Spleen (tissue), 7 donors: ENCODE results near the gene SPPL2C.

Experiments used
- POLR2A ChIP-seq, 3 donors: fragments of 450-650 bp; IDR thresholded peaks; one replicate each; pipeline ENCODE4 v1.5.1; 2017; ENCODE audit warnings: antibody characterized with exemption in 3 of 3, mild to moderate bottlenecking in 1 of 3
- POLR2AphosphoS5 ChIP-seq, 3 donors: sonication (generic); formaldehyde crosslinking; IDR thresholded peaks; one replicate each; pipeline ENCODE4 v1.5.1; 2017; ENCODE audit warnings: antibody characterized with exemption in 3 of 3
- TF ChIP-seq, protein P1 (sequence below), 11 experiments: fragments of 200-600 bp in 7 of 11; fragments of 450-650 bp in 4 of 11; sonication (generic) in 4 of 11; IDR thresholded peaks in 8 of 11; conservative IDR thresholded peaks in 3 of 11; 1 replicate in 7 of 11; 2 replicates in 4 of 11; pipeline versions ENCODE4 v1.4.0 to v1.8.0; 2016 to 2021; ENCODE audit warnings: antibody characterized with exemption in 11 of 11, inconsistent platforms in 4 of 11, mild to moderate bottlenecking in 1 of 11
- donor health status: DM: no; HTN: no; CAD: no; lungs with moderate emphysema.
- donor health status: DM: no; HTN: no; CAD: no.
- donor health status: DM: no; HTN: no; CAD: no.

GRCh38 chr17:45848868-45849535, 4.3 kb downstream of the SPPL2C start:
- TF ChIP-seq, protein P1, sequence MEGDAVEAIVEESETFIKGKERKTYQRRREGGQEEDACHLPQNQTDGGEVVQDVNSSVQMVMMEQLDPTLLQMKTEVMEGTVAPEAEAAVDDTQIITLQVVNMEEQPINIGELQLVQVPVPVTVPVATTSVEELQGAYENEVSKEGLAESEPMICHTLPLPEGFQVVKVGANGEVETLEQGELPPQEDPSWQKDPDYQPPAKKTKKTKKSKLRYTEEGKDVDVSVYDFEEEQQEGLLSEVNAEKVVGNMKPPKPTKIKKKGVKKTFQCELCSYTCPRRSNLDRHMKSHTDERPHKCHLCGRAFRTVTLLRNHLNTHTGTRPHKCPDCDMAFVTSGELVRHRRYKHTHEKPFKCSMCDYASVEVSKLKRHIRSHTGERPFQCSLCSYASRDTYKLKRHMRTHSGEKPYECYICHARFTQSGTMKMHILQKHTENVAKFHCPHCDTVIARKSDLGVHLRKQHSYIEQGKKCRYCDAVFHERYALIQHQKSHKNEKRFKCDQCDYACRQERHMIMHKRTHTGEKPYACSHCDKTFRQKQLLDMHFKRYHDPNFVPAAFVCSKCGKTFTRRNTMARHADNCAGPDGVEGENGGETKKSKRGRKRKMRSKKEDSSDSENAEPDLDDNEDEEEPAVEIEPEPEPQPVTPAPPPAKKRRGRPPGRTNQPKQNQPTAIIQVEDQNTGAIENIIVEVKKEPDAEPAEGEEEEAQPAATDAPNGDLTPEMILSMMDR (IDR thresholded peaks at IDR 0.05 in 8 of 11, conservative IDR thresholded peaks at IDR 0.05 in 3 of 11): no peak
- no peak for TF ChIP-seq POLR2A (IDR thresholded peaks at IDR 0.05)
- no peak for TF ChIP-seq POLR2AphosphoS5 (IDR thresholded peaks at IDR 0.05)
